ENCODE results near the gene GOSR2. TPM values are rescaled to one million over a fixed set of nuclear protein-coding genes. Genes with fewer than 3 reads are reported as not detected.

GOSR2 gene
- total and polyA plus RNA-seq, 2 donors (not counting 3 experiments of a cell fraction or from before 2014, with no cell fraction given) = 48.6 to 54.7 TPM

- no peak for FAIRE-seq
- no peaks in the 10 kb centered on the region for H3K27me3 ChIP-seq (ENCODE audit: control insufficient read depth in 2 of 2, insufficient read depth in 2 of 2, low read length in 2 of 2)
- TF ChIP-seq EZH2 (IDR thresholded peaks at IDR 0.05; ENCODE audit: borderline replicate concordance, low read depth, low read length, severe bottlenecking) = no peak
- no peak for TF ChIP-seq POLR2AphosphoS5 (IDR thresholded peaks at IDR 0.05; ENCODE audit: insufficient read depth, low read depth, low read length)
- no peak for TF ChIP-seq CTCF (IDR thresholded peaks at IDR 0.05; ENCODE audit: extremely low read depth in 1 of 2, insufficient read depth in 1 of 2, low read depth in 1 of 2, low read length in 2 of 2)
- no peak for TF ChIP-seq MAX (IDR thresholded peaks at IDR 0.05; ENCODE audit: insufficient read depth, insufficient read length)
- no peak for TF ChIP-seq JUN (IDR thresholded peaks at IDR 0.05; ENCODE audit: borderline replicate concordance, insufficient read depth, insufficient read length, low read depth)
- no peak for TF ChIP-seq POLR2A (IDR thresholded peaks at IDR 0.05; ENCODE audit: low read depth, low read length)
- H2AFZ ChIP-seq (ENCODE audit: low read depth, low read length) = no peak overlapping the region
- dilution Hi-C loops (cut with MboI; ENCODE audit: extremely low pct_ligation_motif_present, low sequenced_read_pairs) (no loop called here), intact Hi-C loops (cut with micrococcal nuclease) (no loop called here)
- peaks cover 23% of the 10 kb centered on the region in 2 experiments for H3K36me3 ChIP-seq (ENCODE audit: control insufficient read depth in 2 of 2, extremely low read depth in 1 of 2, insufficient read depth in 2 of 2, low read length in 2 of 2)
- no peaks in the 10 kb centered on the region for H4K20me1 ChIP-seq (replicated peaks; ENCODE audit: control insufficient read depth, extremely low read depth, insufficient read depth, low read length)
- BruUV-seq (replicated peaks) = no TSS peak
- H3K27ac ChIP-seq (ENCODE audit: insufficient read depth, low read depth, low read length) = peak overlapping the region; percentile 77
- CTCF ChIA-PET = interaction anchor here (0.7 to 5.4 kb wide), 4 partner anchors 9 to 88 kb away, joined by 3 to 36 read pairs (median 4); no protein-coding TSS in a partner anchor
- POLR2A ChIA-PET = no interaction called here
- H3K4me1 ChIP-seq (ENCODE audit: control insufficient read depth, extremely low read depth, insufficient read depth, low read length) = peaks cover 36% of the 10 kb centered on the region
- no peaks in the 10 kb centered on the region for H3K9me3 ChIP-seq (replicated peaks; ENCODE audit: control insufficient read depth, insufficient read depth, low read length)
- no peaks in the 10 kb centered on the region for H3K9me1 ChIP-seq (replicated peaks; ENCODE audit: control insufficient read depth, extremely low read depth, insufficient read depth, low read length)
- DNase-seq (ENCODE audit: low read depth, low spot score) = no peak
- peaks cover 52% of the 10 kb centered on the region for H3K79me2 ChIP-seq (ENCODE audit: control insufficient read depth, insufficient read depth, low read length)
- H3K4me2 ChIP-seq (ENCODE audit: insufficient read depth, low read length) = no peak overlapping the region
- peak overlapping the region; percentile 36 for H3K9ac ChIP-seq (replicated peaks; ENCODE audit: extremely low read depth, insufficient read depth, low read length)
- no peak overlapping the region for H3K4me3 ChIP-seq (replicated peaks in 1 of 3; ENCODE audit: insufficient read depth in 1 of 3, low read depth in 1 of 3, low read length in 3 of 3)
Observed at GRCh38 chr17:46930051-46930450, 7.1 kb downstream of the GOSR2 start.
